Measurements from ENCODE around the gene THBD. TPM values are rescaled to one million over a fixed set of nuclear protein-coding genes. Genes with fewer than 3 reads are reported as not detected.

Gene THBD, protein sequence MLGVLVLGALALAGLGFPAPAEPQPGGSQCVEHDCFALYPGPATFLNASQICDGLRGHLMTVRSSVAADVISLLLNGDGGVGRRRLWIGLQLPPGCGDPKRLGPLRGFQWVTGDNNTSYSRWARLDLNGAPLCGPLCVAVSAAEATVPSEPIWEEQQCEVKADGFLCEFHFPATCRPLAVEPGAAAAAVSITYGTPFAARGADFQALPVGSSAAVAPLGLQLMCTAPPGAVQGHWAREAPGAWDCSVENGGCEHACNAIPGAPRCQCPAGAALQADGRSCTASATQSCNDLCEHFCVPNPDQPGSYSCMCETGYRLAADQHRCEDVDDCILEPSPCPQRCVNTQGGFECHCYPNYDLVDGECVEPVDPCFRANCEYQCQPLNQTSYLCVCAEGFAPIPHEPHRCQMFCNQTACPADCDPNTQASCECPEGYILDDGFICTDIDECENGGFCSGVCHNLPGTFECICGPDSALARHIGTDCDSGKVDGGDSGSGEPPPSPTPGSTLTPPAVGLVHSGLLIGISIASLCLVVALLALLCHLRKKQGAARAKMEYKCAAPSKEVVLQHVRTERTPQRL
- total RNA-seq, result not detected

DNA sequence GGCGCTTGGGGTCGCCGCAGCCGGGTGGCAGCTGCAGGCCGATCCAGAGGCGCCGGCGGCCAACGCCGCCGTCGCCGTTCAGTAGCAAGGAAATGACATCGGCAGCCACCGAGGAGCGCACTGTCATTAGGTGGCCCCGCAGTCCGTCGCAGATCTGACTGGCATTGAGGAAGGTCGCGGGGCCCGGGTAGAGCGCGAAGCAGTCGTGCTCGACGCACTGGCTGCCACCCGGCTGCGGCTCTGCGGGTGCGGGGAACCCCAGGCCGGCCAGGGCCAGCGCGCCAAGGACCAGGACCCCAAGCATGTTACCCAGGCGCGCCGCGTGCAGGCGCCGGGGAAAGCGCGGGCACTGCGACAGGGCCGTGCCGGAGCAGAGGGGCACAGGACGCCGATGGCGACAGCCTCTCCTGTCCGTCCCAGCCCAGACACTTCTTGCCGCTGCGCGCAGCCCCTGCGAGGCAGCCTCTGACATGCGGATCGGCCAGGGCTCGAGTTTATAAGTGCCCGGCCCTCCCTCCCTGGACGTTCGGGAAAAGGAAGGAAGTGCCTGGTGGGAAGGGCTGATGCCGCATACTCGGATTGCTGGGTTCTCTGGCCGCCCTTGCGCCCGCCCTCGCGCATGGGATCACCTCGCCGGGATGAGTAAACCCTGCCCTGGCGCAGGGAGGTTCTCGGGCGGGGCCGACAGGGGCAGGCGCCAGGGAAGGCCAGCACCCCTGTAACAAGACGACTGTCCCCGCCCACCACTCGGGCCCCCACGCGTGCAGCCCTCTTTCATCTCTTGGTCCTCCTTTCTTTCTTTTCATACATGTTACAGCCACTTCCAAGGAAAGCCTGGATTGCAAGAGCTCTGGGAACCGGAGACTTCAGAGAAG lies at the start of gene THBD:
Gene THBD (minus strand): TSS at position 472 of the 875 bp plus-strand sequence. CDS start 168 bp downstream, at position 304.
- CTCF ChIA-PET, result interaction anchor here (1.5 kb wide), 1 partner anchor 12 kb away, joined by 5 read pairs; no protein-coding TSS in a partner anchor
- peak; percentile 24 for ATAC-seq
- no peaks in the 10 kb centered on the region for H3K36me3 Mint-ChIP-seq (ENCODE audit: low read depth)
- intact Hi-C loops (cut with DNase I, micrococcal nuclease), result loop anchor here (1.0 to 10.0 kb wide), 5 partner anchors 185 to 1345 kb away; partner anchors contain the start of gene PAX1 (in 1 of the 2)
- H3K27me3 Mint-ChIP-seq, result peaks cover 57% of the 10 kb centered on the region
- peak; percentile 41 for DNase-seq
- H3K9me3 Mint-ChIP-seq (ENCODE audit: low read depth), result no peaks in the 10 kb centered on the region
- POLR2A ChIA-PET, result no interaction called here
- H3K4me3 Mint-ChIP-seq, result no peak within 1 kb of the TSS
- peaks cover 5% of the 10 kb centered on the region for H3K4me1 Mint-ChIP-seq
- H3K27ac Mint-ChIP-seq, result no peak within 1 kb of the TSS

DNA sequence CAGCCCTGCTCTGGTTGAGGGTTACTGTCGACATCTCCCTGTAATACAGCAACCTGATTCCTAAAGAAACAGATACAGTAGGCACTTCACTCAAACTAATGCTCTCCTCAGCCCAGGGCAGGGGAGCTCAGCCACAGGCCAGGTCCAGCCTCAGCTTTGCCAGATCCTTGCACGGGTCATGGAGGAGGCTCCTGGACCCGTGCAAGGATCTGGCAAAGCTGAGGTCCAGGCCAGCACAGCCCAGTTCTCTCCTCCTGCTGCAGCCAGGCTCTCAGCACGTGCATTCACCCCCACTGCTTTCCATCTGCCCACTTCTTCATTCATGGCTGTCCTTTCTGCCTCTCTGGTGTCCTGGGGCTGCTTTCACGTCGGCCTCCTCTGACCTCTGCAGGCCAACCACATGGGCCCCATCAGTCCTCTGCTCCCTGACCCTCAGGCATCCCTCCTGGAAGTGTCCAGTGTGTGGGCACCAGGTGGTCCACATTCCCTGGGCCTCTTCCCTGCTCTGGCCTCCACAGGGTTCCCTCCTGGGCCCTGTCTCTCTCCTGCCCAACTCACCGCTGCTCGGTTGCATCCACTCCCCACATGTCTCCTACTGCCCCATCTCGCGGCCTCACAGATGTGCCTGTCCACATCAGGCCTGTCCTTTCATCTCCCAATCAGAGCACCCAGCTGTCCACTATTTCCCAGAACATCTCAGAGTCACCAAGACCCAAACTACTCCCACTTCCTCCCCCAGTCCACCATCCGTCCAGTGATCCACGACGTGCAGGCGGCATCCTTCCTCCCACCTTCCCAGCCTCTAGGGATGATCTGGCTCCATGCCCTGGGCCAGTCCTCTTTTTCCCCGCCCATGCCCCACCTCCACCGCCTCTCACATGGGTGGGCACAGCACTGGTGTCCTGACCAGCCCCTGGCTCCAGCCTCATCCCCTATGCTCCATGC lies 48.4 kb upstream of the THBD start:
- H3K27me3 Mint-ChIP-seq, result no peaks in the 10 kb centered on the region
- intact Hi-C loops (cut with DNase I, micrococcal nuclease), result no loop called here
- DNase-seq, result no peak
- H3K4me1 Mint-ChIP-seq, result no peaks in the 10 kb centered on the region
- ChIA-PET CTCF (no interaction called here), POLR2A (no interaction called here)
- H3K9me3 Mint-ChIP-seq (ENCODE audit: low read depth), result no peaks in the 10 kb centered on the region
- ATAC-seq, result no peak
- H3K4me3 Mint-ChIP-seq, result no peak overlapping the region
- H3K36me3 Mint-ChIP-seq (ENCODE audit: low read depth), result no peaks in the 10 kb centered on the region
- H3K27ac Mint-ChIP-seq, result no peak overlapping the region

DNA sequence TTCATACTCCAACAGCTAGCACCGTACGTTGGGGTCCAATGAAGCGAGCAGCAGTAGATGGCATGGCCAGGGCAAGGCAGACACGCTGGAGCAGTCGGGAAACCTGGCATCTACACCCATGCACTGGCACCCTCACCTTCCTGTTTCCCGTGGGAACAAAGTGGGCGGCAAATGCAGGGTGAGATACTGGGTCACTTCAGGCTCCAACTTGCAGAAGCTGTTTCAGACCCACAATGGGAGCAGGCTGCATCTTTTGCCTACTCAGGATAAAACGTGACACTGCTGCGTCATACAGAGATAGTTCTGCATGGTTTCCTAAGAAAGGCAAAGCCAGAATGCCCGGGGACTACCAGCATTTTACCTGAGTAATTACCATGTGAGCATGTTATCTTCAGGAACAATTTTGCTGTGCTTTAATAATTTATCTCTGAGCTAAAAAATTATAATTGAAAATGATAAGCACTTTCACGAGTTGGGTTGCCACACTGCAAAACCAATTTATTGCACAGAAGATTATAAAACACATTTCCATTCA lies 47.6 kb upstream of the THBD start:
- Mint-ChIP-seq H3K9me3 (ENCODE audit: low read depth) (no peaks in the 10 kb centered on the region), H3K36me3 (ENCODE audit: low read depth) (no peaks in the 10 kb centered on the region), H3K4me3 (no peak overlapping the region), H3K27ac (no peak overlapping the region), H3K4me1 (no peaks in the 10 kb centered on the region), H3K27me3 (no peaks in the 10 kb centered on the region)
- CTCF ChIA-PET, result no interaction called here
- intact Hi-C loops (cut with DNase I, micrococcal nuclease), result no loop called here
- POLR2A ChIA-PET, result no interaction called here
- ATAC-seq, result no peak
- no peak for DNase-seq

GRCh38 chr20:23096097-23096496 lies 46.6 kb upstream of the THBD start:
- H3K36me3 Mint-ChIP-seq (ENCODE audit: low read depth), result no peaks in the 10 kb centered on the region
- H3K4me3 Mint-ChIP-seq, result no peak overlapping the region
- no peak for DNase-seq
- no peaks in the 10 kb centered on the region for H3K9me3 Mint-ChIP-seq (ENCODE audit: low read depth)
- intact Hi-C loops (cut with DNase I, micrococcal nuclease), result no loop called here
- CTCF ChIA-PET, result interaction anchor here (0.6 kb wide), 1 partner anchor 150 kb away, joined by 3 read pairs; no protein-coding TSS in a partner anchor
- no peaks in the 10 kb centered on the region for H3K27me3 Mint-ChIP-seq
- POLR2A ChIA-PET, result no interaction called here
- no peaks in the 10 kb centered on the region for H3K4me1 Mint-ChIP-seq
- H3K27ac Mint-ChIP-seq, result no peak overlapping the region
- ATAC-seq, result no peak

GRCh38 chr20:23095499-23095898 lies 46.0 kb upstream of the THBD start:
- no peaks in the 10 kb centered on the region for H3K4me1 Mint-ChIP-seq
- POLR2A ChIA-PET, result no interaction called here
- no peak overlapping the region for H3K27ac Mint-ChIP-seq
- no peaks in the 10 kb centered on the region for H3K36me3 Mint-ChIP-seq (ENCODE audit: low read depth)
- intact Hi-C loops (cut with DNase I, micrococcal nuclease), result no loop called here
- no peak overlapping the region for H3K4me3 Mint-ChIP-seq
- no peaks in the 10 kb centered on the region for H3K9me3 Mint-ChIP-seq (ENCODE audit: low read depth)
- CTCF ChIA-PET, result interaction anchor here (0.6 to 1.0 kb wide), 2 partner anchors 73 to 149 kb away, joined by 3 to 4 read pairs; no protein-coding TSS in a partner anchor
- no peak for ATAC-seq
- H3K27me3 Mint-ChIP-seq, result no peaks in the 10 kb centered on the region
- no peak for DNase-seq

DNA sequence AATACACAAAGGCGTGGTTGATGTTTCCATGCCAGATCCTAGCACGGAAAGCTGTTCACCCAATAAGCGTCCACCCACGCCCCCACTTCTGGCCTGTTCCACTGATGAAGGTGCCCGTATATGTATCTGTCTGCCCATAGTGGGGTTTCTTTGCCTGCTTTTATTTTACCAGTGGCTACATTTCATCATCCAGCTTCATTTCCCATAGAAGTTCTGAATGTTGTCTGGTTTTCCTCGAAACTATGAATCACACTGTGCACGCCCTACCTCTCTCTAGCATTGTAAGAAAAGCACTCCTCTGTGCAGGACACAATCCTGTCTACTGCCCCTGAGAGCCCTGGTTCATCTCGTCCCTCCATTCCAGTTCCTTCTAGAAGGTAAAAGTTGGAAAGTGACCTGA lies 45.5 kb upstream of the THBD start:
- DNase-seq (no peak), ATAC-seq (no peak)
- Mint-ChIP-seq H3K27me3 (no peaks in the 10 kb centered on the region), H3K27ac (no peak overlapping the region), H3K4me1 (no peaks in the 10 kb centered on the region), H3K9me3 (ENCODE audit: low read depth) (no peaks in the 10 kb centered on the region), H3K4me3 (no peak overlapping the region), H3K36me3 (ENCODE audit: low read depth) (no peaks in the 10 kb centered on the region)
- ChIA-PET POLR2A (no interaction called here), CTCF (interaction anchor here (1.0 kb wide), 1 partner anchor 73 kb away, joined by 4 read pairs; no protein-coding TSS in a partner anchor)
- intact Hi-C loops (cut with DNase I, micrococcal nuclease), result no loop called here

GRCh38 chr20:23094213-23094896 lies 44.9 kb upstream of the THBD start:
- Mint-ChIP-seq H3K4me1 (no peaks in the 10 kb centered on the region), H3K27me3 (no peaks in the 10 kb centered on the region), H3K36me3 (ENCODE audit: low read depth) (no peaks in the 10 kb centered on the region), H3K4me3 (no peak overlapping the region), H3K27ac (no peak overlapping the region), H3K9me3 (ENCODE audit: low read depth) (no peaks in the 10 kb centered on the region)
- intact Hi-C loops (cut with DNase I, micrococcal nuclease), result no loop called here
- CTCF ChIA-PET, result interaction anchor here (1.0 to 1.5 kb wide), 2 partner anchors 11 to 72 kb away, joined by 4 to 5 read pairs; no protein-coding TSS in a partner anchor
- DNase-seq, result no peak
- no peak for ATAC-seq
- POLR2A ChIA-PET, result no interaction called here

DNA sequence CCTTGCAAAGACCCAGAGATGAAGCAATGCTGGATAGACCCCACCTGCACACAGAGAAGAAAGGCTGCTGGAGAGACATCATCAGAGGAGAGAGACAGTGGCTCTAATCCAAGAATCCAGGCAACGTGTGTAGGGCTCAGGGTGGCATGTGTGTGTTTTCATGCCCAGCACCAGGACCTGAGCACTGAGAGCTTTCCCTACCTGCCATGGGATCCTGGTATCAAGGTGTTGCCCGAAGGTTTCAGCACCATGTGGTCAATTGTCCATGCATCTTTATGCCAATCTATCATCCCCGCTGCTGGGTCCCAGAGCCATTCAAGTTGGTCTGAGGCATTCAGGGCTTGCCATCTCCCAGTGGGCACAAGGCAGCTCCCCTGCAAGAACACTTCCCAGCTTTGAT lies 44.1 kb upstream of the THBD start:
- CTCF ChIA-PET, result interaction anchor here (1.5 kb wide), 1 partner anchor 10 kb away, joined by 5 read pairs; no protein-coding TSS in a partner anchor
- POLR2A ChIA-PET, result no interaction called here
- no peaks in the 10 kb centered on the region for H3K4me1 Mint-ChIP-seq
- no peak for ATAC-seq
- no peak overlapping the region for H3K27ac Mint-ChIP-seq
- intact Hi-C loops (cut with DNase I, micrococcal nuclease), result no loop called here
- DNase-seq, result no peak
- no peaks in the 10 kb centered on the region for H3K36me3 Mint-ChIP-seq (ENCODE audit: low read depth)
- no peaks in the 10 kb centered on the region for H3K9me3 Mint-ChIP-seq (ENCODE audit: low read depth)
- no peak overlapping the region for H3K4me3 Mint-ChIP-seq
- H3K27me3 Mint-ChIP-seq, result no peaks in the 10 kb centered on the region

- H3K4me1 Mint-ChIP-seq, result no peaks in the 10 kb centered on the region
- no peaks in the 10 kb centered on the region for H3K36me3 Mint-ChIP-seq (ENCODE audit: low read depth)
- no peak for DNase-seq
- no peak for ATAC-seq
- no peaks in the 10 kb centered on the region for H3K27me3 Mint-ChIP-seq
- H3K27ac Mint-ChIP-seq, result no peak overlapping the region
- POLR2A ChIA-PET, result no interaction called here
- H3K9me3 Mint-ChIP-seq (ENCODE audit: low read depth), result no peaks in the 10 kb centered on the region
- CTCF ChIA-PET, result interaction anchor here (0.7 to 1.5 kb wide), 2 partner anchors 9 to 10 kb away, joined by 3 to 5 read pairs; no protein-coding TSS in a partner anchor
- H3K4me3 Mint-ChIP-seq, result no peak overlapping the region
- intact Hi-C loops (cut with DNase I, micrococcal nuclease), result no loop called here
Observed at GRCh38 chr20:23092861-23093495, 43.5 kb upstream of the THBD start.

DNA sequence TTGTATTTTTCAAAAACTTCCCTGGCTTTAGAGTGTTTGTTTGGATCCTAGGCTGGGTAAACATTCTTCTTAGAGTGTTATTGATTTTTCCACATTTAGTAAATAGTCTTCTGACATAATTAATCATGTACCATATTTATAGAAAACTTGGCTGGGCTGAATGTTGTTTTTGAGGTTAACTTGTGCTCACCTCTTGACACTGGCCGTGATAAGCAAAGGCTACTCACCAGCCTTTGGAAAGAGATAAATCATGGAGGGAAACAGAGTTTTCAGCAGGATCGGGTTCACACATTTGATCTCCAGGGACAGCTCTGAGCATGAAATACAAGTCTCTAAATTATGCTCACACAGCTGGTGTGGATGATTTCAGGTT lies 42.9 kb upstream of the THBD start:
- intact Hi-C loops (cut with DNase I, micrococcal nuclease), result no loop called here
- Mint-ChIP-seq H3K4me3 (no peak overlapping the region), H3K27ac (no peak overlapping the region), H3K27me3 (no peaks in the 10 kb centered on the region), H3K9me3 (ENCODE audit: low read depth) (no peaks in the 10 kb centered on the region), H3K36me3 (ENCODE audit: low read depth) (no peaks in the 10 kb centered on the region), H3K4me1 (no peaks in the 10 kb centered on the region)
- no peak for ATAC-seq
- POLR2A ChIA-PET, result no interaction called here
- CTCF ChIA-PET, result interaction anchor here (0.7 kb wide), 1 partner anchor 11 kb away, joined by 3 read pairs; no protein-coding TSS in a partner anchor
- DNase-seq, result no peak

Measured in activated CD4-positive, alpha-beta T cell treated with anti-CD3 and anti-CD28 coated beads for 36 hours (primary cell).